ENCODE data around the gene HES5.

- TF ChIP-seq POLR2A (IDR thresholded peaks at IDR 0.05) (no peak), CTCF (IDR thresholded peaks at IDR 0.05) (no peak)
Observed at GRCh38 chr1:2534315-2534686, 4.2 kb upstream of the HES5 start.
